ENCODE measurements around the gene KLHL26.
A peak's percentile ranks its signal among the peaks of the same experiment; 100 is the strongest.

The KLHL26 gene

GRCh38 chr19:18612772-18613588 is 23.8 kb upstream of the KLHL26 start, which contains the start of gene TMEM59L:
Gene TMEM59L, plus strand, starts transcription at chr19:18612870. Its CDS starts 89 bp downstream, at chr19:18612959.
- DNase-seq = peak in 52 of 58 donors; percentile 13 to 81 (median 47)

GRCh38 chr19:18613589-18614234 is 23.1 kb upstream of the KLHL26 start:
- peak in 5 of 58 donors; percentile 9 to 29 (median 27) for DNase-seq

- no peak for DNase-seq
Observed at GRCh38 chr19:18616023-18616422, 20.8 kb upstream of the KLHL26 start.

- no peak for DNase-seq
Observed at GRCh38 chr19:18617562-18617961, 19.3 kb upstream of the KLHL26 start.

DNA sequence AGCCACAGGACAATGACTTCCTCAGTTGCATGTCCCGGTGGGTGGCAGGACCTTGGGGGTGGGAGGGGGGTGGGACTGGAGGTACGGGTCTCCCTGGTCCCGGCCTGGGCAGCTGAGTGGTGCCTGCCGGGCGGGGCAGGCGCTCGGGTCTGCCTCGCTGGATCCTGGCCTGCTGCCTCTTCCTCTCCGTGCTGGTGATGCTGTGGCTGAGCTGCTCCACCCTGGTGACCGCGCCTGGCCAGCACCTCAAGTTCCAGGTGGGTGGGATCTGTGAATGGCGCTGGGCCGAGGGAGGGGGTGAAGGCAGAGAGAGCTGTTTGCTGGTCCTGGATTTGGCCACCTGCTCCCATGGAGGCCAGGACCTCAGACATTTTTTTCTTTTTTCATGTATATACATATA is 18.6 kb upstream of the KLHL26 start:
- DNase-seq = no peak

GRCh38 chr19:18620311-18620710 is 16.5 kb upstream of the KLHL26 start:
- no peak for DNase-seq

- DNase-seq = no peak
Observed at GRCh38 chr19:18620902-18621301, 15.9 kb upstream of the KLHL26 start.

GRCh38 chr19:18626906-18627305 is 9.9 kb upstream of the KLHL26 start:
- DNase-seq = peak in 12 of 58 donors; percentile 8 to 47 (median 26)

DNA sequence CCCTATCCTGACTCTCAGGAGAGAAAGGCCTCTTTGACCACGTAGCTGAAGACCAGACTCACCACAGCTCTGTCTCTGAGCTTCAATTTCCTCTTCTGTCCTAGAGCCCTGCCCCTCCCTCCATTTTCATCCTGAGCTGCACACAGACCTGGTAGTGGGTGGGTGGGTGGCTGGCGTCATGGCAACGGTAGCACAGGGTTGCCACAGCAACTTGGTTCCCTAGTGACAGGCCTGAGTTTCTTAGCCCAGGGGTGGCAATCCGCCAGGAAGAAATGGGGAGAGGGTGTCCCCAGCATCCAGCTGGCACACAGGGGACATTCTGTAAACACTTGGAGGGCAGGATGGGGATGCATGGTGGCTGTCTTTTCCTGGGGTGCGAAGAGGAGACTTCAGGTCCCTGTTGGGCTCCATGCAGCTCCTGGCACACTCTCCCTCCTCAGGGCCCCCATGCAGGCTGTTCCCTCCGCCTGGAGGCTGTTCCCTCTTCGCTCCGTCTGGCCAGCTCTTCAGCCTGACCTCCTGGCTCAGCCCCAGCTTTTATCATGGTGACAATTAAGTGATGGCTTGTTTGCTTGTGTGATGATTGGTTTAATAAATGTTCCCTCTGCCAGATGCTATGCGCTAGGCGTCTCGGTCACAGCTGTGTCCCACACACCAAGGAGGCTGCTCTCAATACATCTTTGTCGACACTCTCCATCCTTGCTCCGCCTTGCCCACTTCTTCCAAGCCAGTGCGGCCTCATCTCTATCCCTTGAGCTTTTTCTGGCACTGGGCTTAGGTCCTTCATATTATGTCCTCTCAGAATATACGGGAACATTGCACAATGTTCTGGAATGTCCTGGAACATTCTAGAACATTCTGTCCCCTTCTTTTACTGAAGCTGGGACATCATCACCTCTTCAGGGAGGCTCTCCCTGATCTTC is 7.4 kb upstream of the KLHL26 start:
- DNase-seq = peak in 39 of 58 donors; percentile 13 to 76 (median 48)

DNA sequence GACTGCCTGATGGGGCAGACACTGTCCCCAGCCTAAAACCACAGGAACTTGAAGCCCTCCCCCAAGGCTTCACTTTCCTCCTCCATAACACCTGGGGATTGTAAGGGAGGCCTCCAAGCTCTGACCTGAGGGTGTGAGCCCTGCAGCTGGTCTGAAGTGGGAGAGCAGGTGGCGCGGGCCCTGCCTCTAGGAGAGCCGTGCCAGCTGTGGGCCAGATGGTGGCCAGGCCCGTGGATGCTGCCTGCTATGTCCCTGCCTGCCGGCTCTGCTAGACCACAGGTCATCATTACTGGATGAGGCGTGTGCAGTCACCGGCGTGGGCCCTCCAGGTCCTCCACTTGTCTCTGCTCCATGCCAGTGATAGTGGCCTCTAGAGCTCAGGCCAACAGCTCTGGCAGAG is 3.5 kb upstream of the KLHL26 start:
- DNase-seq = no peak

- no peak for DNase-seq
Observed at GRCh38 chr19:18634612-18635297, 2.1 kb upstream of the KLHL26 start.

DNA sequence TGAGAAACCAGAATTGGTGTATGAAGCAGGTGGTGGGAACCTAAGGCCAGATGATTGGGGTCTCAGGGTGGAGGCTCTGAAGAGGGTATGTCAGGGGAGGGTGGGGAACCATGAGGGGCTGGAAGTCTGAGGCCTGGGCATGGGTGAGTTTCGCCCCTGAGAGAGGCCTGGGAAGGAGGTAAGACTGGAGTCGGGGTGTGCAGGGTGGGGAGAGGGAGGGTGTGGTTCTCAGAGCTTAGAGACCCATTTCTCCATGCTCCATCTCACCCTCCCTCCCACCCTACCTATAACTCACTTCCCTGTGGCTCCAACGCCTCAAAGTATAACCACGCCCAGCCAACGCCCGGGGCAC is 1.0 kb upstream of the KLHL26 start:
- peak in 1 of 58 donors; percentile 56 for DNase-seq

DNA sequence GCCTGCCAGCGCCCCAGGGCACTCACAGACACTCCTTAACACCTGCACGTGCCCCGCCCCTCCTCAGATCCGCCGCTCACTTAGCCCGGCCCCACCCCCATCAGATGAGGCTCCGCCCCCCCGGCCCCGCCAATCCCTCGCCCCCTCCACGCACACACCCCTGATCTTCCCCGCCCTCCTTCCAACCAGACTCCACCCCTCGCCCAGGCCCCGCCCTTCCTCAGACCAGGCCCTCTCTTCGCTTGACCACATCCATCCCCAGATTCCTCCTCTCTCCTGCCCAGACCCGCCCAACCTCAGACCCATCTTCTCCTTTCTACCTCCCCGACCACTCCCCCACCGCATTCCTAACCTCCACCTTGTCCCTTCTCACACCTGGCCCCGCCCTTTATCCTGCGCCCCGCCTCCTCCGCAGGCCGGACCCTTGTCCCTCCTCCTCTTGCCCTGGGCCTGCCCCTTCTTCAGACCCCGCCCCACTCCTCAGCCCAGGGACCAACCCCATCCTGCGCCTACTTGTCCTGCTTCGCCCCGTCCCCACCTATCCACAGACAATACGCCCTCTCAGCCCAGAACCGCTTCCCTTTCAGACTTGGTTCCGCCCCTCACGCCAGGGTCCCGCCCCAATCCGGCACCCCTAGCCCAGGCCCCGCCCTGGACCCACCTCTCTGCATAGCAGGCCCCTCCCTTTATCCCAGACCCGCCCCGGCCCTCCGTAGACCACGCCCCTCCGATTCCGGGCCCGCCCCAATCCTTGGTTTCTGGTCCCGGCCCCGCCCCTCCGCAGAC is 452 bp upstream of the KLHL26 start:
- peak; percentile 34 to 99 (median 95) for DNase-seq

- peak in 4 of 58 donors; percentile 11 to 25 (median 16) for DNase-seq
Observed at GRCh38 chr19:18637673-18638630, 1.1 kb downstream of the KLHL26 start.

- no peak for DNase-seq
Observed at GRCh38 chr19:18639706-18640243, 2.9 kb downstream of the KLHL26 start.

- DNase-seq = peak in 33 of 58 donors; percentile 15 to 82 (median 61)
Observed at GRCh38 chr19:18644196-18645034, 7.6 kb downstream of the KLHL26 start.

GRCh38 chr19:18645035-18645511 is 8.2 kb downstream of the KLHL26 start:
- peak in 54 of 58 donors; percentile 9 to 95 (median 78) for DNase-seq

All from anterior cingulate cortex (tissue), 58 donors.